CD4-positive, alpha-beta T cell treated with Interleukin-10 for 1 hour (primary cell): ENCODE measurements around the gene ESRP2.

ENCODE experiments used
- DNase-seq: peaks from one replicate; pipeline ENCODE4 v3.0.0-alpha.2; 2020

Gene ESRP2

DNA sequence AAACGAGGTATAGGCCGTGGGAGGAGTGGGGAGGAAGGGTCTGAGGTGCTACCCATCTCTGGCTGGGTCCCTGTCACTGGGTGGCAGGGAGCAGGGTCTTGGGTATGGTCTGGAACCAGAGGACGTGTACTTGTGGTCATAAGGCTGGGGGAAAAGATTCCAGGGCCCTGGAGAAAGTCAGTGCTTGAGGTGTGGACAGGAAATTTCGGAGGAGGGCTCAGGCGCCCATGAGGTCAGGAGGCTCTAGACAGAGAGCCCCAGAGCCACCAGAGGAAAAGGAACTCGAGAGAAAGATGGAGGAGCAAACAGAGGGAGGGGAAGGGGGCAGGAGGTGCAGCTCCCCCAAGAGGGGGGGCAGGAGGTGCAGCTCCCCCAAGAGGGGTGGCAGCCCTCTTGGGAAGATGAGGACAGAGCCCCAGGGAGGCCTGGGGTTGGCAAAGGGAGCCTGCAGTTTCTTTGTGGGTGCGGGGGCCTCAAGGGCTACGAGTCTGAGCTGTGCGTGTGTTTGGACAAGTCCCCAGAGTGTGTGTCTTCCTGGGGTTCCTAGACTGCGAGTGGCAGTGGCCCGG, 27.7 kb upstream of the ESRP2 start:
- no peak for DNase-seq

DNA sequence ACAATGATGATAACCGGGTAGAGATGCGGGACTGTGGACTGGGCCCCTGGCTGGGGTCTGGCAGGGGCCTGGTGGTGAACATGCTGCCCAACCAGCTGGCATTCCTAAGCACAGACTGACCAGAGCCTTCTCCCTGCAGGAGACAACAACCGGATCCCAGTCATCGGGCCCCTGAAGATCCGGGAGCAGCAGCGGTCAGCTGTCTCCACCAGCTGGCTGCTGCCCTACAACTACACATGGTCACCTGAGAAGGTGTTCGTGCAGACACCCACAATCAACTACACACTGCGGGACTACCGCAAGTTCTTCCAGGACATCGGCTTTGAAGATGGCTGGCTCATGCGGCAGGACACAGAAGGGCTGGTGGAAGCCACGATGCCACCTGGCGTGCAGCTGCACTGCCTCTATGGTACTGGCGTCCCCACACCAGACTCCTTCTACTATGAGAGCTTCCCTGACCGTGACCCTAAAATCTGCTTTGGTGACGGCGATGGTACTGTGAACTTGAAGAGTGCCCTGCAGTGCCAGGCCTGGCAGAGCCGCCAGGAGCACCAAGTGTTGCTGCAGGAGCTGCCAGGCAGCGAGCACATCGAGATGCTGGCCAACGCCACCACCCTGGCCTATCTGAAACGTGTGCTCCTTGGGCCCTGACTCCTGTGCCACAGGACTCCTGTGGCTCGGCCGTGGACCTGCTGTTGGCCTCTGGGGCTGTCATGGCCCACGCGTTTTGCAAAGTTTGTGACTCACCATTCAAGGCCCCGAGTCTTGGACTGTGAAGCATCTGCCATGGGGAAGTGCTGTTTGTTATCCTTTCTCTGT, 23.3 kb upstream of the ESRP2 start:
- DNase-seq, result no peak

DNA sequence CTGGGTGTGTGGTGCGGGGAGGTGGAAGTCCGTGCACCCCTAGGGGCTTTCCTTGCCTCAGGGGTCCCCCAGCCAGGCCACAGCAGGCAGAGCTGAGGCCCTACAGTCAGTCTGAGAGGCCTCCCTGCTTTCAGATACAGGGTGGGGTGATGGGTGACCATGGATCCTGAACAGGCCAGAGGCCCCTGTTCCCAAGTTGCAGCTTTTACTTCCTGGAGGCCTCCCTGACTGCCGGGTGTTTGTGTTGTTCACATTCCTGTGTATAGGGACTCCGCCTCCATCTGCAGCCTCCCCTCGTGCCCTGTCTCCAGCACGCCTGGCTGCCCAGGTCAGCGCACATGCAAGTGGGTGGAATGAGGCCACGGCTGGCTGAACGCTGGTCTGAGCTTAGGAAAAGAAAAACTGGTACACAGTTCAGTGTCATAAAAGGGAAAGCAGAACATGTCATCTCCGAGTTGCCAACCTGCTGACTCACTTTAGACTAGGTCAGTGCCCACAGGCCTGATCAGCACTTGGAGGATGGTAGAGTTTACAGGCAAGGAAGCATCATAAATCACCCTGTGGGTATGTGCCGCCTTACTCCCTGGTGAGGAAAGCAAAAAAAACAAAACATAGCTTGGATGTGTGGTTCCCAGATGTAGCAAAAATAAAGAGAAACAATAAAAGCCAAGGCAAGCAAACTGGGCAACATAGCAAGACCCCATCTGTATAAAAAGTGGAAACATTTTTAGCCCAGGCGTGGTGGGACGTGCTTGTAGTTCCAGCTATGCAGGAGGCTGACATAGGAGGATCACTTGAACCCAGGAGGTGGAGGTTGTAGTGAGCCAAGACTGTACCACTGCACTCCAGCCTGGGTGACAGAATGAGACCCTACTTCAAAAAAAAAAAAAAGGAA, 22.2 kb upstream of the ESRP2 start:
- DNase-seq, result no peak

DNA sequence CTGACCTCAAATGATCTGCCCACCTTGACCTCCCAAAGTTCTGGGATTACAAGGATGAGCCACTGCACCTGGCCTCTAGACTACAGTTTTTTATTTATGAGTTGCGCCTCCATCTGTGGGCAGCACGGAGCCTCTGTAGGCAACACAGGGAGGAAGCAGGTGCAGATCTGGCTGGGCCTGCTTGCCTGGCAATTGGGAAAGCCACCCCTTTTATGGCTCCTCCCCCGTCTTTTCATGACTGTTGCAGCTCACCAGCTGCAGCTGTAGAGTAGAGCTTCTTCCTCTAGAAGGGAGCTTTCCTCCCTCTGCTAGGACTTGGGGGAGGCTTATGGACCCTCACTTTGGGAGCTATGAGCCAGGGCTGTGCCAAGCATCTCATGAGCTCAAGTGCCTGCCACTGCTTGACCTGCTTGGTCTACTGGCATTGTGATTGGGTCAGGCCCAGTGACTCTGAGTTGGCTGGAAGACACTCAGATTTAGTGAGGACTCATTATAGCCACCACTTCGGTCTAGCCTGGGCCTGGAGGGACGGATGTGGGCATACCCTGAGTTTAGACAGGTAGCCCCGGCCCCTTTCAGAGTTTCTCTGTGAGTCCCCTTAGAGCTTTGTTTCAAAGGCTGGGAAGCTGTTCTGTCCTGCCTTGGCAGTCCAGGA, 21.5 kb upstream of the ESRP2 start:
- DNase-seq, result no peak

DNA sequence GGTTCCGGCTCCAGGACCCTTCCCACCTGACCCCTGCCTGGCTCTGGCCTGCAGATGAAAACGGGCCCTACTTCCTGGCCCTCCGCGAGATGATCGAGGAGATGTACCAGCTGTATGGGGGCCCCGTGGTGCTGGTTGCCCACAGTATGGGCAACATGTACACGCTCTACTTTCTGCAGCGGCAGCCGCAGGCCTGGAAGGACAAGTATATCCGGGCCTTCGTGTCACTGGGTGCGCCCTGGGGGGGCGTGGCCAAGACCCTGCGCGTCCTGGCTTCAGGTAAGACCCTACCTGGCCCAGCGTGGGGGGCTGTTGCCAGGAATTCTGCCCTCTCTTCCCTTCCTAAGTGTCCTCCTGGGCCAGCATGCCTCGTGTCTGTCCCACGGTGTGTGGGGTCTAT, 19.8 kb upstream of the ESRP2 start:
- DNase-seq, result no peak

DNA sequence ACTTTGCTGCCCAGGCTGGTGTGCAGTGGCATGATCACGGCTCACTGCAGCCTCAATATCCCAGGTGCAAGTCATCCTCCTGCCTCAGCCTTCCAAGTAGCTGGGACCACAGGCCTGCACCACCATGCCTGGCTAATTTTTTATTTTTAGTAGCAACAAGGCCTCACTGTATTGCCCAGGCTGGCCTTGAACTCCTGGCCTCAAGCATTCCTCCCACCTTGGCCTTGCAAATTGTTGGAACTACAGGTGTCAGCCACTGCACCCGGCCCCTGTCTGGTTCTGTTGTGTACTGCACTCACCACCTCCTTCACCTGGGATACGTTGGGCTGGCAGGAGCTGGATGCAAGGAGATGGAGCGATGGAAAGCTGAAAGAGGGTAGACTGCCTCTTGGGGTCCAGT, 17.8 kb upstream of the ESRP2 start:
- no peak for DNase-seq

DNA sequence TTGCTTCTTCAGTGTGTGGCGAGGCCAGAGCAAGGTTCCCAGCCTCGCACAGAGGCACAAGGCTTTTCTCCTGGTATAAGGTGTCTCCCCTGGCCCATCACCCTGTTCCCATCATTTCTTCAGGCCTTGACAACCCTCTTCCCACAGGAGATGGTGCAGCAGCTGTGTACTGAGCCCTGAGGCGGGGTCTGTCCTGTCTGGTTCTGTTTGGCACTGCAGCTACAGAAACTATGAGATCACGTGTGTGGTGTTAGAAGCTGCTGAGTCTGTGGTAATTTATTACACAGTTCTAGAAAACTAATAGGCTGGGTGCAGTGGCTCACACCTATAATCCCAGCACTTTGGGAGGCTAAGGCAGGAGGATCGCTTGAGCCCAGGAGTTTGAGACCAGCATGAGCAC, 16.5 kb upstream of the ESRP2 start:
- no peak for DNase-seq

DNA sequence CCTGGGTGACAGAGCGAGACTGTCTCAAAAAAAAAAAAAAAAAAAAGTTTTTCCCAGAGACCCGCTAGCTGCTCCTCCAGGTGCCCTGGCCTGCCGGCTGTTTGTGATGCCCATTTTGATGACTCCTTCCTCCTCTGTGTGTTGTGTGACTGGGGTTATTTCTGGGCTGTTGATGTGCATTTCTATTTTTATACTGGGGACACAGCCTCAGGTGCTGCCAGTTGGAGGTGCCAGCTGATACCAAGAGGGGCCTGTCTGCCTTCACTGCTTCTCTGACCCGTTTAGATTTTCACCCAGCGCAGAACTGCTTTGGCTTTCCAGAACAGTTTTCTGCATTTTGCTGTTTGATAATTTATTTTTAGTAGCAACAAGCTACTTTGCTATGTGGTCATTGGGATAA, 15.9 kb upstream of the ESRP2 start:
- no peak for DNase-seq

DNA sequence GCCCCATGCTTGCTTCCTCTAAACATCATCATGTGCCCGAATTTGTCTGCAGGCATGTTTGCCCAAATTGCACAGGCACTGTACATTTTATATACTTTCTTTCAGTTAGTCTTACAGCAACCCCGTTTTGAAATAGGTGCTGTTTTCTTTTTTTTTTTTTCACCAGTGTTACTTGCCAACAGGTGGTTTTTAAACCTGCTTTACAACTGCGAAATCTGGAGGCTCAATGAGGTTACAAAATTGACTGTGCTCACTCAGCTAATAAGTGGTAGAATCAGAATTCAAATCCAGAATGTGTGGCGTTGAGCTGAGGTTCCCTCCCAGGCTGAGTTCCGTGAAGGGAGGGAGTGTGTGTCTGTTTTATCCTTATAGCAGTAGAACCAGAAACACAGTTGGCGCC, 15.0 kb upstream of the ESRP2 start:
- DNase-seq, result no peak

DNA sequence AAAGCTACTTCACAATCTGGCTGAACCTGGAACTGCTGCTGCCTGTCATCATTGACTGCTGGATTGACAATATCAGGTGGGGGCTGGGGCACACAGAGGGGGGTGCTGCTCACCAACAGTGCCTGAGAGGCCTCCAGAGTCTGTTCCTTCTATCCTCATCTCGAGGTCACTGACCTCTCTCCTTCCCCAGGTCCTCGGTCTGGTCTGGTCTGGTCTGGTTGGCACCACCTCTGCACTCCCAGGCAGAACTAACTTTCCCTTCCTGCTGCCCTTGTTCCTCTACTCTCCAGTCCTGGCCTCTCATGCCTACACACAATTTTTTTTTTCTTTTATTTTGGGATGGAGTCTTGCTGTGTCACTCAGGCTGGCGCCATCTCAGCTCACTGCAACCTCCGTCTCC, 13.4 kb upstream of the ESRP2 start:
- DNase-seq, result no peak

DNA sequence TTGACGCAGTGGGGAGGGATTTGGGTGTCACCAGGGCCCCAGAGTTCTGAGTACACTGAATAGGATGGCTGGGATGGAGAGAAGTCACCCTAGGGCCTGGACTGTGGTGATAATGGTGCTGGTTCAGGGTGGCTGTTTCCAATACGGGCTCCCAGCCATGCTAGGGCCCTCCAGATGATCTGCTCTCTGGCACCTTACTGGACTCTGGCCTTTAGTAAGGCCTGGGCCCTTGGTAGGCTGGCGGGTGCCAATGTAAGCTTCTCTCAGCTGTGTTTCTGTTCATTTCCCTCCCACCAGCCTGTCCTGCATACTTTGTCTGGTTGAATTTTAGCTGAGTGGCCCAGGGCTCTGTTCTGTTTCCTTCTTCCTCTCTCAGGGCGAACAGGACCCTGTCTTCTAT, 12.0 kb upstream of the ESRP2 start:
- no peak for DNase-seq

DNA sequence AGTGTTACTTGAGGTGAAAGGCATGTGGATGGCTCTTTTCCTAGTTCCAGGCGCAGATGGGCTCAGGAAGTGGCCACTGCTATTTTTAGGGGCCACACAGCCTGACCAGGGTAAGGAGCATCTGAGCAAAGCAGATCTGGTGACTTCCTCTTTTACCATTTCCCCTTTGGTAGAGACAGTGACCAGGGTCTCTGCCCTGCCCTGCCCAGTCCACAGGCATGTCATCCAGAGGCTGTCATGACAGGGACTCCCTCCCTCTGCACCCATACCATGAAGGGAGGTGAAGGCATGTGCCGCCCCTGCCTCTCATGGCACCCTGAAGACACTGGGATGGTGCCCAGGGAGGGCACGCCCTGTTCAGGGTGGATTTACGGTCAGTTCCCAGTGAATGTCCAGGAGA, 11.5 kb upstream of the ESRP2 start:
- no peak for DNase-seq

DNA sequence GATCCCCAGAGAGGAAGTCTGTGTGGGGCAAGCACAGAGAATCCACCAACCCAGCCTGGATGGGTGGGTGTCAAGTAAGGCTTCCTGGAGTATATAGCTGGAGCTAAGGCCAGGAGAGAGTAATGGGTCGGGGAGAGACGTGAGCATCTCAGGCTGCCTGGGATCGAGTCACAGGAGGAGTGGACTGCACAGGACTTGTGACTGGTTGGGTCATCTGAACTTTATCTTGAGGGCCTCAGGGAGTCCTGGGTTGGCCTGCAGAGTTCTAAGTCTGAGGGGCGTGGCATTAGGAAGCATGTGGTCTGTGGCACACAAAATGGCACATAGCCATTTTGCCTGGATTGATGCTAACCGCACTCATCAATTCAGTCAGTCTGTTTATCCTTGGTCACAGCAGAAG, 10.7 kb upstream of the ESRP2 start:
- DNase-seq, result no peak

DNA sequence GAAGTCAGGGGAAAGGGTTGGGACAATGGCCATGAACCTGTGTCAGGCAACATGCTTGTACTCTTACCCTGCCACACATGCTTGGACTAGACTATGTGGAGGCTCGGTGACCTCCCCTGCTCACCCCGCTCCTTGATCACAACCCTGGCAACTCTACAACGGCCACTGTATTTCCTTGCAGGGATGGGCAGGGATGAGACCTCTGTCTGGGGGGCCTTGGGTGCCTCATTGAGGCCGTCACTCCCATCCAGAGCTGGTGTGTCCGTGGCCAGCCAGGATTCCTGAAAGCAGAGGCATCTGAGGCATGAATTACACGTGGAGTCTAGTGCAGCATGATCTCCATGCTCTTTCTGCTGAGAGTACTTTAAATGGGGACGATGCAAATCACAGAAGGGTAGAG, 10.2 kb upstream of the ESRP2 start:
- no peak for DNase-seq

DNA sequence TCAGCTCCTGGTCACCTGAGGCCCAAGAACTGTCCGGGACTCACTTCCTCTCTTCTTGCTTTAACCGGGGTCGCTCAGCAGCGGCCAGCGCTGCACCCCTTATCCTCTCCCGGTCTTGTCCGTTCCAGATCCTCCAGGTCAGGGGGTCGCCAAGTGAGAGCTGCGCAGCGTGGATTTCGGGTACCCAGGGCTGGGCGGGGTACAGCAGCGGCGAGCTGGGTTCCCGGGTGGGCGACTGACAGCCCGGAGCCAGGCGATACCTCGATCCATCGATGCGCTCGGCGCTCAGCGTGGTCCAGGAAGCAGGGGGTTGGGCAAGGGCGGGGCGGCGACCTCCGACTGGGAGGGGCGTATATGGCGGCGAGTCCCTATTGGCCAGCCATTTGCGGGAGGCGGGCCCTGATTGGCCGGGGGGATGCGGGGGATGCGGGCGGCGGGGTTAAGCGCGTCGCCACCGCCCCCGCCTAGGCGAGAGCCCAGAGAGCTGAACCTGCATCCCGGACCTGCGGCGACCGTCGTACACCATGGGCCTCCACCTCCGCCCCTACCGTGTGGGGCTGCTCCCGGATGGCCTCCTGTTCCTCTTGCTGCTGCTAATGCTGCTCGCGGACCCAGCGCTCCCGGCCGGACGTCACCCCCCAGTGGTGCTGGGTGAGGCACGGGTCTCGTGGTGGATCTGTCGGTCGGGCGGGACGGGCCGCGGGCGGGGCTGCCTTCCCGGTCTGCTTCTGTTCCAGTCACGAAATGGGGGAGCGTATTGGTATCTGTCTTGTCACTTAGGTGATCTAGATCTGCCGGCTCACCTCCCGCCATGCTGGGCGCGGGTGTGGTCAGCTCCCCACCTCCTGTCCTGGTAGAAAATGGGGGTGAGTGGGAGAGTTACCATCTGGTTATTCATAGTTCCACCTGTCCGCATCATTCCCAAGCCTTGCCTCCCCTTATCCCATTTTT, 9.3 kb upstream of the ESRP2 start, which contains the start of gene PLA2G15:
TSS of gene PLA2G15 (plus strand) at position 471 of the 951 bp plus-strand sequence. CDS start at position 525, 54 bp downstream.
- DNase-seq, result peak; percentile 98

DNA sequence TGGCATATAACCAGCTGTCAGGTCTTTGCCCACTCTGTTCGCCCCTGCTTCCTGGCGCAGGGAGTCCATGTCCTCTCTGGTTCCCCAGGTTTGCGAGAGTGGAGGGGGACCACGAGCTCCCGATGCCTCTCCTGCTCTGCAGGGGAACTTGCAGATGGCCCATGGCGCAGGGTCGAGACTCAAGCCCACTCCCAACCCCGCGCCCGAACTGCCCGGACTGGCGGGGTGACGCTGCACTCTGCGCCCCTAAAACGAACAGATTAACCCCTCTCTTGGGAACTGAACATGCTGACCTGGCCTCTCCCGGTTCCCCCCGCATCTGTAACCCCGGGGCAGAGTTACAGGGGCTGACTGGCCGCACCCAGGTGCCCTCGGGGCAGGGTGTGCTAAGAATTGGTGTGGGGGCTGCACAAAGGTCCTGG, 8.6 kb upstream of the ESRP2 start:
- DNase-seq, result no peak

DNA sequence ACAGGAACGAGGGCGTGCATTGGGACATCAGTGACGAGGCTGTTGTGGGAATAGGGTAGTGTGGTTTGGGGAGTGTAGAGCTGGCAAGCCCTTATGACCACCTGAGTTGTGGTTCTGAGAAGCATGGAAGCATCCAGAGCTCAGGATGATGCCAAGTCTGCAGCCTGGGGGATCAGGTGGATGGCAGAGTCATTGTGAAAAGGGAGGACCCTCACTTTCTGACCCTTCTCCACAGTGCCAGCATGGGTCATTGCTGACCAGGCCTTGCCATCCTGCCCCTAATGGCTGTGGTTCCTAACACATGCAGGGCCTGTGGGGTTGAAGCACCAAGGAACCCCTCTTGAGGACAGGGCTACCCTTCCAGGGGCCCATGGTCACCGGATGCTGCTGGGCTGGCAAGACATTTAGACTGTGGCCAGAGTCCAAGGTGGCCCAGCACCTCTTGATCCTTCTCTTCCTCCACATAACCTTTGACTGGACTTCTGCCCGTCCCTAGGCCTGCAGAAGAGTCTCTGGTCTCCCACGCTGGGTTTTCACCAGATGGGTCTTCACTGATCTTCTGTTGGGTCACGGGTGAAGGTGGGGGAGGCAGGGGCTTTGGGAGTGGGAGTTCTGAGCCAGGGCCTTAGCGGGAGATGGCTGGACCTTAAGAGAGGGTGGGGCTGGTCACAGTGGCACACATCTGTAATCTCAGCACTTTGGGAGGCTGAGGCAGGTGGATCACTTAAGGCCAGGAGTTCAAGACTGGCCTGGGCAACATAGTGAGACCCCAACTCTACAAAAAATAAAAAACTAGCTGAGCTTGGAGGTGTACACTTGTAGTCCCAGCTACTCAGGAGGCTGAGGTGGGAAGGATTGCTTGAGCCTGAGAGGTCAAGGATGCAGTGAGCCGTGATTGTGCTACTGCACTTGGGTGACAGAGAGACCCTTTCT, 7.3 kb upstream of the ESRP2 start:
- DNase-seq, result no peak

DNA sequence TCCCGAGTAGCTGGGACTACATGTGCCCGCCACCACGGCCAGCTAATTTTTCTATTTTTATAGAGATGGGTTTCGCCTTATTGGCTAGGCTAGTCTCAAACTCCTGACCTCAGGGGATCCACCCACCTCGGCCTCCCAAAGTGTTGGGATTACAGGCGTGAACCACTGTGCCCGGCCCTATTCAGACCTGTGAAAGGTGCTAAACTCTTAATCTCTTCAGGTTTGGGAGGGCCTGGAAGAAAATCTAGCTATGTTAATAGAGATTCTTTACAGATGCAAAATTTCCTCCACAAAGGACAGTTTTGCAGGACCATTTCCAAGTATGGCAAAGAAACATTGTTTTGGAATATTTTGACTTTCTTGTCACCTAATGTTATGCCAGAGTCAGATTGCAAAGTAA, 6.2 kb upstream of the ESRP2 start:
- DNase-seq, result no peak

DNA sequence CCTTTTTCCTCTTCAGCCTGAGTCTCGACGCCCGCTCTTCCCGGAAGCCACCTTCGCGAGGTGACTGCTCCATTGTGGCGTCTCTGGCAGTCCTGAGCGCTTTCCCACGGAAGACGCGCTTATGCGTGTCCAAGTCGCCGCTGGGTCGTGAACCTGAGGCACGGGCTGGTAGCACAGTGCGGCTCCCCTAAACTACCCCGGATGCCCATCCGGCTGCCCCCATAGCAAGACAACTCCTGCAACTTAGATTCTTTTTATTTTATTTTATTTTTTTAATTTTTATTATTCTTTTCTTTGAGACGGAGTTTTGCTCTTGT, 2.1 kb upstream of the ESRP2 start:
- no peak for DNase-seq

DNA sequence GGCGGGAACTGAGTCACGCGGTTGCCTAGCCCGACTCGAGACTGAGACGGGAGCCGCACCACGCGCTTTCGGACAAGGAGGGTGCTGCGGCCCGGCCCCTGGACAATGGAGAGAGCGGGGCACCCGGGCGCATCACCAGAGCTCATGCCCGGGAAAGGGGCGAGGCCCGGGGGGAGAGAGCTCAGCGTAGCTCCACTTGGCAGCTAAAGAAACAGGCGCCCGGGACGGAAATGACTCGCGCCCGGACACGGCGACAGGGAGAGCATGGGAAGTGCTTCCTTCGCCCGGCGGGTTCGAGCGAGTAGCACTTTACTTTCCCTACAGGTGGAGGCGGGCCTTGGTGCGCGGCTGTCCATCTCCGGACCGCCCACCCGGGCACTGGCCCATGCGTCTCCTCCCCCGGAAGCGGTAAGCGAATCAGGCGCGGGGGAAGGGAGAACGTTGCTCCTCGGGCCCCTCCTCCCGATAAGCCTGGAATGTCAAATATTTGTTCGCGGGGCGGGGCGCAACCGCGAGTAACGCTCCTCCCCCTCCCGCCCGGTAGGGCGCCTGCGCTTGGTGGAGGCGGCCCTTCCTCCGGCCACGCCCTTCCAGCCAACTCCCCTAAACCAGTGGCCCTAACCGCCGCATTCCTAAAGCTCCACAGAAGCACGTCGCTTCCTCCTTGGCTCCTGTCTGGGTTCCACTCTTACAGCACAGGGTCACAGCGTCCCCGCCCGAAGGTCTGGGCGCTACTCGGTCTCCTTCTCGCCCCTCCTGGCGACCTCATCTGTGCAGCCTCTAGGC, 1.5 kb upstream of the ESRP2 start:
- peak; percentile 92 for DNase-seq
